GM23338 (cell line): ENCODE data around the gene ANXA6. TPM values are rescaled to one million over a fixed set of nuclear protein-coding genes. Genes with fewer than 3 reads are reported as not detected.

Experiments used
- ATAC-seq: fragments of 200-7000 bp; cut with Tn5 transposase; 3 replicates; pipeline ENCODE4 v1.9.1; 2020
- DNase-seq: peaks from one replicate; pipeline ENCODE4 v3.0.0-alpha.2; 2015; ENCODE audit warnings: low spot score
- H2AFZ ChIP-seq: fragments of 200-600 bp; sonication (generic); 2 replicates; pipeline ENCODE4 v1.8.0; 2016; ENCODE audit warnings: antibody characterized with exemption, mild to moderate bottlenecking, moderate library complexity
- H3F3A ChIP-seq: fragments of 200-600 bp; sonication (generic); replicated peaks from 2 replicates; pipeline ENCODE4 v1.8.0; 2017; ENCODE audit warnings: antibody characterized with exemption, mixed run types, low read depth
- H3K27ac ChIP-seq: fragments of 200-600 bp; sonication (generic); 2 replicates; pipeline ENCODE4 v1.6.1; 2016; ENCODE audit warnings: low read depth
- H3K27me3 ChIP-seq: fragments of 200-600 bp; sonication (generic); 2 replicates; pipeline ENCODE4 v1.8.0; 2016; ENCODE audit warnings: mild to moderate bottlenecking, mixed run types, moderate library complexity; ENCODE audit not compliant: insufficient read depth
- H3K36me3 ChIP-seq: fragments of 200-600 bp; sonication (generic); 2 replicates; pipeline ENCODE4 v1.8.0; 2016; ENCODE audit warnings: mild to moderate bottlenecking; ENCODE audit not compliant: insufficient read depth
- H3K4me1 ChIP-seq: fragments of 200-600 bp; sonication (generic); 2 replicates; pipeline ENCODE4 v1.8.0; 2016; ENCODE audit warnings: mild to moderate bottlenecking, moderate library complexity; ENCODE audit not compliant: insufficient read depth
- H3K4me2 ChIP-seq: fragments of 200-600 bp; sonication (generic); 2 replicates; pipeline ENCODE4 v1.7.1; 2017; ENCODE audit warnings: mixed run types
- H3K4me3 ChIP-seq: fragments of 200-600 bp; sonication (generic); 2 replicates; pipeline ENCODE4 v1.6.1; 2016; ENCODE audit warnings: mixed run types
- H3K79me2 ChIP-seq: fragments of 200-600 bp; sonication (generic); replicated peaks from 2 replicates; pipeline ENCODE4 v1.8.0; 2017; ENCODE audit warnings: mild to moderate bottlenecking; ENCODE audit not compliant: insufficient read depth
- H3K9me2 ChIP-seq: fragments of 200-600 bp; sonication (generic); 2 replicates; pipeline ENCODE4 v1.8.0; 2017; ENCODE audit not compliant: insufficient read depth
- H4K20me1 ChIP-seq: fragments of 200-600 bp; sonication (generic); replicated peaks from 2 replicates; pipeline ENCODE4 v1.8.0; 2017; ENCODE audit warnings: mild to moderate bottlenecking; ENCODE audit not compliant: insufficient read depth
- H3K27ac Mint-ChIP-seq: 2 replicates; pipeline ENCODE4 v1.8.0; 2020; ENCODE audit warnings: inconsistent platforms, mild to moderate bottlenecking, moderate library complexity, mixed read lengths
- H3K27me3 Mint-ChIP-seq: 3 replicates; pipeline ENCODE4 v1.8.0; 2022; ENCODE audit warnings: low read depth, mild to moderate bottlenecking, moderate library complexity, mixed read lengths, inconsistent platforms; ENCODE audit not compliant: insufficient read depth, poor library complexity
- H3K36me3 Mint-ChIP-seq: 3 replicates; pipeline ENCODE4 v1.8.0; 2021; ENCODE audit warnings: low read depth, mild to moderate bottlenecking, inconsistent platforms, moderate library complexity, mixed read lengths
- H3K4me1 Mint-ChIP-seq: 3 replicates; pipeline ENCODE4 v1.8.0; 2020; ENCODE audit warnings: mild to moderate bottlenecking, inconsistent platforms, mixed read lengths
- H3K4me3 Mint-ChIP-seq: 3 replicates; pipeline ENCODE4 v1.8.0; 2021; ENCODE audit warnings: moderate library complexity, mild to moderate bottlenecking, inconsistent platforms, mixed read lengths
- H3K9me3 Mint-ChIP-seq: 3 replicates; pipeline ENCODE4 v1.8.0; 2020; ENCODE audit warnings: moderate library complexity, mild to moderate bottlenecking, inconsistent platforms, mixed read lengths
- CREB1 ChIP-seq: fragments of 250-450 bp; sonication (Bioruptor Pico); IDR thresholded peaks from 2 replicates; pipeline ENCODE4 v1.5.0; 2020; ENCODE audit warnings: low read depth, mild to moderate bottlenecking, moderate library complexity
- EZH2 ChIP-seq: fragments of 200-600 bp; sonication (generic); IDR thresholded peaks from one replicate; pipeline ENCODE4 v1.8.0; 2017; ENCODE audit warnings: antibody characterized with exemption, mild to moderate bottlenecking, low read depth; ENCODE audit not compliant: unreplicated experiment
- EZH2phosphoT487 ChIP-seq: fragments of 200-600 bp; sonication (generic); IDR thresholded peaks from one replicate; pipeline ENCODE4 v1.8.1; 2018; ENCODE audit warnings: antibody characterized with exemption; ENCODE audit not compliant: unreplicated experiment
- JUNB ChIP-seq: IDR thresholded peaks from one replicate; pipeline ENCODE4 v1.6.1; 2016; ENCODE audit warnings: antibody characterized with exemption; ENCODE audit not compliant: unreplicated experiment
- NANOG ChIP-seq: IDR thresholded peaks from 2 replicates; pipeline ENCODE4 v1.6.1; 2016; ENCODE audit warnings: antibody characterized with exemption, borderline replicate concordance
- POLR2AphosphoS5 ChIP-seq: IDR thresholded peaks from 2 replicates; pipeline ENCODE4 v1.6.1; 2016; ENCODE audit warnings: antibody characterized with exemption, low read depth
- REST ChIP-seq: IDR thresholded peaks from one replicate; pipeline ENCODE4 v1.6.1; 2018; ENCODE audit warnings: antibody characterized with exemption; ENCODE audit not compliant: unreplicated experiment
- STAT1 ChIP-seq: IDR thresholded peaks from one replicate; pipeline ENCODE4 v1.6.1; 2016; ENCODE audit warnings: antibody characterized with exemption; ENCODE audit not compliant: unreplicated experiment
- ZNF114 ChIP-seq: fragments of 250-450 bp; sonication (Bioruptor Pico); IDR thresholded peaks from 2 replicates; pipeline ENCODE4 v1.5.0; 2020; ENCODE audit warnings: mild to moderate bottlenecking, moderate library complexity
- ZNF331 ChIP-seq: fragments of 250-450 bp; sonication (Bioruptor Pico); IDR thresholded peaks from 2 replicates; pipeline ENCODE4 v1.5.0; 2020; ENCODE audit warnings: low read depth, mild to moderate bottlenecking, moderate library complexity
- polyA plus RNA-seq: library from polyadenylated mRNA; unstranded; fragments of >200 nt; fragmentation: Nextera tagmentation; extraction: Ambion mirVana; gene quantifications from 2 replicates; pipeline ENCODE4 v1.2.1, GENCODE V29; 2016
- total RNA-seq: library from RNA; depleted of rRNA; stranded (reverse); fragments of >200 nt; shearing (Covaris generic); gene quantifications from 2 replicates; pipeline ENCODE4 v1.2.3, GENCODE V29; 2014
- TF ChIP-seq, protein P1 (sequence below), 2 experiments: fragments of 200-600 bp in 1 of 2; sonication (generic) in 1 of 2; conservative IDR thresholded peaks; 2 replicates each; pipeline versions ENCODE4 v1.5.1 to v1.6.1; 2016 to 2017; ENCODE audit warnings: antibody characterized with exemption in 2 of 2, low read depth in 2 of 2, mild to moderate bottlenecking in 2 of 2, moderate library complexity in 1 of 2
- TF ChIP-seq, protein P2 (sequence below): IDR thresholded peaks from 2 replicates; pipeline ENCODE4 v1.6.1; 2016; ENCODE audit warnings: antibody characterized with exemption

The ANXA6 gene
- total and polyA plus RNA-seq, 2 experiments from 2014 or later = 26.5 to 110 TPM

GRCh38 chr5:151053796-151054462 lies 103.7 kb downstream of the ANXA6 start (continued):
- TF ChIP-seq STAT1 (no peak), REST (no peak), EZH2phosphoT487 (no peak), POLR2AphosphoS5 (no peak), JUNB (no peak)

DNA sequence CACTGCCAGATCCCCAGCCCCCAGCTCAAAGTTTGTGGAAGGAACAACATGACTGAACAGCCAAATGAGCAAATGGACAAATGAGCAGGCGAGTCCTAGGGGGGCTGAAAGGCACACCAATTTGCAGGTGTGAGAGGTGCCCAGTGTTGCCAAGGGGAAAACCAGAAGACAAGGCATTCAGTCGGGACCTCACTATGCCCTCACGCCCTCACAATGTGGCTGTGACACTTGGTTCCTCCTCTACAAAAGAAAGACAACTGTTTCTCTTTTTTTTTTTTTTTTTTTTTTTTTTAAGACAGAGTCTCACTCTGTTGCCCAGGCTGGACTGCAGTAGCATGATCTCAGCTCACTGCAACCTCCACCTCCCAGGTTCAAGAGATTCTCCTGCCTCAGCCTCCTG lies 104.7 kb downstream of the ANXA6 start:
- Histone ChIP-seq H4K20me1 (no peaks in the 10 kb centered on the region; the same call in none of the 2 replicates), H3K9me2 (no peaks in the 10 kb centered on the region), H3K79me2 (no peaks in the 10 kb centered on the region), H3K27me3 (no peaks in the 10 kb centered on the region), H3K36me3 (no peaks in the 10 kb centered on the region), H3K27ac (no peak overlapping the region), H3K4me3 (no peak overlapping the region), H2AFZ (no peak overlapping the region), H3K4me2 (no peak overlapping the region), H3K4me1 (no peaks in the 10 kb centered on the region), H3F3A (no peaks in the 10 kb centered on the region)
- Mint-ChIP-seq H3K4me1 (peaks cover 3% of the 10 kb centered on the region; the same call in 1 of the 3 replicates), H3K4me3 (no peak overlapping the region), H3K27ac (no peak overlapping the region), H3K9me3 (no peaks in the 10 kb centered on the region), H3K27me3 (peaks cover 4% of the 10 kb centered on the region), H3K36me3 (no peaks in the 10 kb centered on the region)
- no peak for ATAC-seq
- no peak for DNase-seq
- TF ChIP-seq, protein P1, sequence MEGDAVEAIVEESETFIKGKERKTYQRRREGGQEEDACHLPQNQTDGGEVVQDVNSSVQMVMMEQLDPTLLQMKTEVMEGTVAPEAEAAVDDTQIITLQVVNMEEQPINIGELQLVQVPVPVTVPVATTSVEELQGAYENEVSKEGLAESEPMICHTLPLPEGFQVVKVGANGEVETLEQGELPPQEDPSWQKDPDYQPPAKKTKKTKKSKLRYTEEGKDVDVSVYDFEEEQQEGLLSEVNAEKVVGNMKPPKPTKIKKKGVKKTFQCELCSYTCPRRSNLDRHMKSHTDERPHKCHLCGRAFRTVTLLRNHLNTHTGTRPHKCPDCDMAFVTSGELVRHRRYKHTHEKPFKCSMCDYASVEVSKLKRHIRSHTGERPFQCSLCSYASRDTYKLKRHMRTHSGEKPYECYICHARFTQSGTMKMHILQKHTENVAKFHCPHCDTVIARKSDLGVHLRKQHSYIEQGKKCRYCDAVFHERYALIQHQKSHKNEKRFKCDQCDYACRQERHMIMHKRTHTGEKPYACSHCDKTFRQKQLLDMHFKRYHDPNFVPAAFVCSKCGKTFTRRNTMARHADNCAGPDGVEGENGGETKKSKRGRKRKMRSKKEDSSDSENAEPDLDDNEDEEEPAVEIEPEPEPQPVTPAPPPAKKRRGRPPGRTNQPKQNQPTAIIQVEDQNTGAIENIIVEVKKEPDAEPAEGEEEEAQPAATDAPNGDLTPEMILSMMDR (conservative IDR thresholded peaks at IDR 0.05; ENCODE audit: low read depth in 2 of 2) = no peak
- TF ChIP-seq NANOG (no peak), POLR2AphosphoS5 (no peak), JUNB (no peak), ZNF114 (CRISPR knock-in tag) (no peak), REST (no peak), EZH2 (no peak), CREB1 (CRISPR knock-in tag) (no peak), STAT1 (no peak), ZNF331 (no peak)
- TF ChIP-seq, protein P2, sequence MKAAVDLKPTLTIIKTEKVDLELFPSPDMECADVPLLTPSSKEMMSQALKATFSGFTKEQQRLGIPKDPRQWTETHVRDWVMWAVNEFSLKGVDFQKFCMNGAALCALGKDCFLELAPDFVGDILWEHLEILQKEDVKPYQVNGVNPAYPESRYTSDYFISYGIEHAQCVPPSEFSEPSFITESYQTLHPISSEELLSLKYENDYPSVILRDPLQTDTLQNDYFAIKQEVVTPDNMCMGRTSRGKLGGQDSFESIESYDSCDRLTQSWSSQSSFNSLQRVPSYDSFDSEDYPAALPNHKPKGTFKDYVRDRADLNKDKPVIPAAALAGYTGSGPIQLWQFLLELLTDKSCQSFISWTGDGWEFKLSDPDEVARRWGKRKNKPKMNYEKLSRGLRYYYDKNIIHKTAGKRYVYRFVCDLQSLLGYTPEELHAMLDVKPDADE = no peak
